Mucosa of descending colon (tissue), 3 donors: ENCODE results near the gene FBXO10. TPM values are rescaled to one million over a fixed set of nuclear protein-coding genes. Genes with fewer than 3 reads are reported as not detected.

Experiments used
- ATAC-seq: fragments of 200-7000 bp; cut with Tn5 transposase; one replicate; pipeline ENCODE4 v1.9.1; 2020; ENCODE audit warnings: mild to moderate bottlenecking, moderate library complexity
- DNase-seq, 3 donors: peaks; one replicate each; pipeline ENCODE4 v3.0.0-alpha.2; 2020
- H3K36me3 ChIP-seq: fragments of 200-600 bp; one replicate; pipeline ENCODE4 v1.8.0; 2021; ENCODE audit warnings: low read depth, mild to moderate bottlenecking
- H3K4me1 ChIP-seq: fragments of 200-600 bp; one replicate; pipeline ENCODE4 v1.8.0; 2021; ENCODE audit warnings: low read depth, mild to moderate bottlenecking
- H3K4me3 ChIP-seq: fragments of 200-600 bp; one replicate; pipeline ENCODE4 v1.8.0; 2021; ENCODE audit warnings: mild to moderate bottlenecking
- H3K9me3 ChIP-seq: fragments of 200-600 bp; one replicate; pipeline ENCODE4 v1.8.0; 2021; ENCODE audit warnings: mild to moderate bottlenecking
- intact Hi-C, 2 donors: fragments of 100-400 bp; cut with DNase I in 1 of 2; cut with micrococcal nuclease in 1 of 2; formaldehyde crosslinking; loops; one replicate each; pipeline versions ENCODE4 v1.11.0 to v1.11.1; 2022; cut with DNase I, micrococcal nuclease
- total RNA-seq, 3 donors: library from RNA; stranded (reverse); fragmentation: NEBNext Ultra II Directional in 2 of 3; extraction: Animal tissue kit (Norgen Biotek cat#: 25700) in 2 of 3; gene quantifications; one replicate each; pipeline versions ENCODE4 v1.2.1 to v1.2.4, GENCODE V29; 2021 to 2023
- TF ChIP-seq, protein P1 (sequence below): fragments of 200-600 bp; IDR thresholded peaks from one replicate; pipeline ENCODE4 v1.8.0; 2022; ENCODE audit warnings: antibody characterized with exemption, mild to moderate bottlenecking
- donor health status: DM: no; HTN: no; CAD: no; lungs with moderate emphysema.
- donor health status: DM: no; HTN: no; CAD: no.
- donor health status: DM: no; HTN: yes; CAD: no.

The FBXO10 gene
- total RNA-seq, 3 donors from 2014 or later: 3.4 to 15.9 (median 4.6) TPM

DNA sequence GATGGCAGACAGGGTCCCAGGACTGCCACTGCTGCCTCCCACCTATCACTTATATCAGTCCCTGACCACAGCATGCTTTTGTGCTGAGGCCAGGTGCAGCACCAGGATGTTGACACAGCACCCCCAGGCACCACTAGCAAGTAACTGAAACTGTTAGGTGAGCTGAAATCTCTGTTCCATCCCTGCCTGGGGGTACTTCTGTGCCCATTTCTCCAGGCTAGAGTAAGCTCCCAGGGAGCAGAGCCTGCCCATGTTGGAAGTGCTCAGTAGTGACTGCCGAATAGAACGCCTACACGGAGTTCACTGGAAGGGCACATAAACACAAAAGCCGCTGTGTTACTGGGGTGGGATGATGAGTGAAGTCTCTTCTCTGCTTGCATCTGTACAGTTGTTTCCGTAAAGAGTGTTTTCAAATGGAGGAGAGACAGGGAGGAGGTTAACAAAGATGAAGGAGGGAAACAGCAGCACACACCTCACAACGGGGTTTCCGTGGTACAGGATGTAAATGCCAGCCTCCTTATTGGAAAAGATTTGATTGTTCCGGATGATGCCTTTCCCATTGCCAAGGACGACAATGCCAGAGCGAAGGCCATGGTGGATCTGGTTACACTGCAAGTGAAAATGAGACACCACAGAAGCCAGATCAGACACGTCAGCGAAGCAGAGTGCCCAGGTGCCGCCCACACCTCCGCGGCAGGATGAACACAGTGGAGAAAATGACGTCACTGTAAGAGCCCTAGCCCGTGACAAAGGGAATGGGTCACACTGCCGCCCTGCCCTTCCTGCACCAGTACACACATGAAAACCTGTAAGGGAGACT is 47.3 kb downstream of the FBXO10 start:
- peak; percentile 46 to 76 (median 50) for DNase-seq

GRCh38 chr9:37523916-37524315 is 52.3 kb downstream of the FBXO10 start:
- intact Hi-C loops: no loop called here
- TF ChIP-seq, protein P1, sequence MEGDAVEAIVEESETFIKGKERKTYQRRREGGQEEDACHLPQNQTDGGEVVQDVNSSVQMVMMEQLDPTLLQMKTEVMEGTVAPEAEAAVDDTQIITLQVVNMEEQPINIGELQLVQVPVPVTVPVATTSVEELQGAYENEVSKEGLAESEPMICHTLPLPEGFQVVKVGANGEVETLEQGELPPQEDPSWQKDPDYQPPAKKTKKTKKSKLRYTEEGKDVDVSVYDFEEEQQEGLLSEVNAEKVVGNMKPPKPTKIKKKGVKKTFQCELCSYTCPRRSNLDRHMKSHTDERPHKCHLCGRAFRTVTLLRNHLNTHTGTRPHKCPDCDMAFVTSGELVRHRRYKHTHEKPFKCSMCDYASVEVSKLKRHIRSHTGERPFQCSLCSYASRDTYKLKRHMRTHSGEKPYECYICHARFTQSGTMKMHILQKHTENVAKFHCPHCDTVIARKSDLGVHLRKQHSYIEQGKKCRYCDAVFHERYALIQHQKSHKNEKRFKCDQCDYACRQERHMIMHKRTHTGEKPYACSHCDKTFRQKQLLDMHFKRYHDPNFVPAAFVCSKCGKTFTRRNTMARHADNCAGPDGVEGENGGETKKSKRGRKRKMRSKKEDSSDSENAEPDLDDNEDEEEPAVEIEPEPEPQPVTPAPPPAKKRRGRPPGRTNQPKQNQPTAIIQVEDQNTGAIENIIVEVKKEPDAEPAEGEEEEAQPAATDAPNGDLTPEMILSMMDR: no peak
- Histone ChIP-seq H3K4me1 (no peaks in the 10 kb centered on the region), H3K4me3 (no peak overlapping the region), H3K9me3 (no peaks in the 10 kb centered on the region), H3K36me3 (no peaks in the 10 kb centered on the region)
- DNase-seq: no peak
- ATAC-seq: no peak

More for the DNA sequence above, 47.3 kb downstream of the FBXO10 start:
- TF ChIP-seq, protein P1: no peak
- H3K9me3 ChIP-seq: no peaks in the 10 kb centered on the region
- H3K4me3 ChIP-seq: no peak overlapping the region
- ATAC-seq: peak; percentile 77
- intact Hi-C loops: no loop called here
- no peaks in the 10 kb centered on the region for H3K36me3 ChIP-seq
- H3K4me1 ChIP-seq: no peaks in the 10 kb centered on the region

DNA sequence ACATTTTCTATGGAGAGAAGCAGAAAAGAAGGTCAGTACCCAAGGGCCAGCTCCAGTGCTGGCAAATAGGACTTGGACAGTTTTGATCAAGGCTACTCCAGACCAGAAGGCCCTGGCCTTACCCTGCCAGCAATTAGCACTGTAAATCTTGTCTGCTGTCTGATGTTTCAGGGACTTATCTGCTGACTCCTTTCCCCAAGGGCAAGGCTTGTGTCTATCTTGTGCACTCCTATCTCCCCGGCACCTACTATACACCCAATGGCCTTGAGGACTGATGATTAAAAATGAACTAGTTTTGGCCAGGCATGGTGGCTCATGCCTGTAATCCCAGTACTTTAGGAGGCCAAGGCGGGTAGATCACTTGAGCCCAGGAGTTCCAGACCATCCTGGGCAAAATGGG is 53.2 kb downstream of the FBXO10 start:
- H3K4me1 ChIP-seq: no peaks in the 10 kb centered on the region
- no peak for ATAC-seq
- H3K9me3 ChIP-seq: no peaks in the 10 kb centered on the region
- DNase-seq: no peak
- no peaks in the 10 kb centered on the region for H3K36me3 ChIP-seq
- H3K4me3 ChIP-seq: no peak overlapping the region
- TF ChIP-seq, protein P1: no peak
- intact Hi-C loops: no loop called here

- no peak overlapping the region for H3K4me3 ChIP-seq
- no peaks in the 10 kb centered on the region for H3K9me3 ChIP-seq
- no peaks in the 10 kb centered on the region for H3K36me3 ChIP-seq
- ATAC-seq (no peak), DNase-seq (no peak)
- TF ChIP-seq, protein P1: no peak
- H3K4me1 ChIP-seq: no peaks in the 10 kb centered on the region
- intact Hi-C loops: no loop called here
These were observed 55.1 kb downstream of the FBXO10 start for GRCh38 chr9:37521111-37521510.

DNA sequence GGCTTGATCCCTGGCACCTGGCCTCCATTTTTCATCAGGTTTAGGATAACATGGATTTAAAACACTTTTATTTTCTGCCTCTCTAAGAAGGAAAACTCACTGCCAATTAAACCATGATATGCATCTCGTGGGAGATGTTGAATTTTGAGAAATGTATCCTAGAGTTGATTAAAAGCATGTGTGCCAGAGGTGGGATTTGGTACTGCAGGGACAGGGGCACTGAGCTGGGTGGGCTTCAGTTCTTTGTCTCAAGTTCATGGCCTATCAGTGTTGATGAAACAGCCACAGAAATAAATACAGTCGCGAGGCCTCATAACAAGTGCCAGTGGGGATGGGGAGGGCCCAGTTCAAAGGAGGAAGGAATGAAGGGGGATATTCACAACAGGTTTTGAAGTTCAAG is 55.5 kb downstream of the FBXO10 start:
- H3K4me1 ChIP-seq: no peaks in the 10 kb centered on the region
- DNase-seq: no peak
- no peaks in the 10 kb centered on the region for H3K36me3 ChIP-seq
- ATAC-seq: no peak
- H3K9me3 ChIP-seq: no peaks in the 10 kb centered on the region
- intact Hi-C loops: no loop called here
- TF ChIP-seq, protein P1: no peak
- H3K4me3 ChIP-seq: no peak overlapping the region
